H9 (cell line): ENCODE measurements around the gene CPEB2. TPM values are rescaled to one million over a fixed set of nuclear protein-coding genes. Genes with fewer than 3 reads are reported as not detected.

ENCODE experiments used
- DNase-seq: peaks from one replicate; pipeline ENCODE4 v3.0.0-alpha.2; 2017
- H2AFZ ChIP-seq: one replicate; pipeline ENCODE4 v1.6.1; 2013; ENCODE audit warnings: mild to moderate bottlenecking, low read length, control low read depth, moderate library complexity
- H2AK5ac ChIP-seq: 2 replicates; pipeline ENCODE4 v1.6.1; 2013; ENCODE audit warnings: low read length, control low read depth, mixed read lengths; ENCODE audit not compliant: insufficient read length
- H2BK120ac ChIP-seq: one replicate; pipeline ENCODE4 v1.6.1; 2013; ENCODE audit warnings: low read depth, mild to moderate bottlenecking, low read length, control low read depth, inconsistent platforms; ENCODE audit not compliant: poor library complexity, severe bottlenecking
- H2BK12ac ChIP-seq: 2 replicates; pipeline ENCODE4 v1.6.1; 2013; ENCODE audit warnings: low read length, control low read depth, mixed read lengths, low read depth; ENCODE audit not compliant: insufficient read length
- H2BK15ac ChIP-seq: 2 replicates; pipeline ENCODE4 v1.6.1; 2013; ENCODE audit warnings: low read depth, low read length, control low read depth
- H2BK20ac ChIP-seq: one replicate; pipeline ENCODE4 v1.6.1; 2013; ENCODE audit warnings: low read depth, mild to moderate bottlenecking, low read length, control low read depth, inconsistent platforms; ENCODE audit not compliant: poor library complexity, severe bottlenecking
- H2BK5ac ChIP-seq: 2 replicates; pipeline ENCODE4 v1.6.1; 2013; ENCODE audit warnings: low read length, control low read depth, mixed read lengths; ENCODE audit not compliant: insufficient read length
- H3K14ac ChIP-seq: 2 replicates; pipeline ENCODE4 v1.6.1; 2013; ENCODE audit warnings: low read length, control low read depth; ENCODE audit not compliant: insufficient read depth
- H3K18ac ChIP-seq: 2 replicates; pipeline ENCODE4 v1.6.1; 2013; ENCODE audit warnings: low read depth, mild to moderate bottlenecking, mixed read lengths, low read length, control low read depth; ENCODE audit not compliant: insufficient read length
- H3K23ac ChIP-seq: 2 replicates; pipeline ENCODE4 v1.6.1; 2013; ENCODE audit warnings: low read length, control low read depth, mixed read lengths, low read depth; ENCODE audit not compliant: insufficient read length
- H3K23me2 ChIP-seq: 2 replicates; pipeline ENCODE4 v1.6.1; 2013; ENCODE audit warnings: low read depth, mild to moderate bottlenecking, mixed read lengths, low read length, control low read depth; ENCODE audit not compliant: insufficient read length, poor library complexity, severe bottlenecking
- H3K27ac ChIP-seq: 2 replicates; pipeline ENCODE4 v1.5.1; 2013; ENCODE audit warnings: low read length, control low read depth, mixed read lengths, low read depth; ENCODE audit not compliant: insufficient read length
- H3K27me3 ChIP-seq: 2 replicates; pipeline ENCODE4 v1.6.1; 2013; ENCODE audit warnings: low read length, control low read depth, inconsistent platforms; ENCODE audit not compliant: insufficient read depth
- H3K4ac ChIP-seq: 2 replicates; pipeline ENCODE4 v1.6.1; 2013; ENCODE audit warnings: low read depth, mild to moderate bottlenecking, control low read depth, inconsistent platforms, low read length, moderate library complexity
- H3K4me1 ChIP-seq: 2 replicates; pipeline ENCODE4 v1.6.1; 2013; ENCODE audit warnings: low read length, control low read depth, inconsistent platforms; ENCODE audit not compliant: insufficient read depth
- H3K4me2 ChIP-seq: 2 replicates; pipeline ENCODE4 v1.6.1; 2013; ENCODE audit warnings: low read length, control low read depth, mixed read lengths; ENCODE audit not compliant: insufficient read length, insufficient read depth
- H3K56ac ChIP-seq: 2 replicates; pipeline ENCODE4 v1.6.1; 2013; ENCODE audit warnings: low read depth, mild to moderate bottlenecking, mixed read lengths, low read length, control low read depth; ENCODE audit not compliant: insufficient read length
- H3K79me1 ChIP-seq: 2 replicates; pipeline ENCODE4 v1.6.1; 2013; ENCODE audit warnings: low read depth, mild to moderate bottlenecking, moderate library complexity, low read length, control low read depth, inconsistent platforms; ENCODE audit not compliant: insufficient read depth, poor library complexity, severe bottlenecking
- H3K79me2 ChIP-seq: 2 replicates; pipeline ENCODE4 v1.6.1; 2013; ENCODE audit warnings: low read length, control low read depth, inconsistent platforms; ENCODE audit not compliant: insufficient read depth
- H3K9ac ChIP-seq: 2 replicates; pipeline ENCODE4 v1.6.1; 2013; ENCODE audit warnings: low read length, control low read depth, mixed read lengths; ENCODE audit not compliant: insufficient read length; ENCODE audit errors: extremely low read depth
- H3K9me3 ChIP-seq: one replicate; pipeline ENCODE4 v1.6.1; 2013; ENCODE audit warnings: low read depth, low read length, inconsistent platforms; ENCODE audit not compliant: control insufficient read depth
- H3T11ph ChIP-seq: one replicate; pipeline ENCODE4 v1.6.1; 2013; ENCODE audit warnings: mild to moderate bottlenecking, low read length, control low read depth, inconsistent platforms
- H4K20me1 ChIP-seq: one replicate; pipeline ENCODE4 v1.6.1; 2013; ENCODE audit not compliant: control insufficient read depth, insufficient read length, insufficient read depth
- H4K5ac ChIP-seq: 2 replicates; pipeline ENCODE4 v1.6.1; 2013; ENCODE audit warnings: low read depth, mild to moderate bottlenecking, mixed read lengths, low read length, control low read depth; ENCODE audit not compliant: insufficient read length
- H4K8ac ChIP-seq: replicated peaks from 2 replicates; pipeline ENCODE4 v1.6.1; 2013; ENCODE audit warnings: low read length, control low read depth, mixed read lengths, low read depth; ENCODE audit not compliant: insufficient read length
- H4K91ac ChIP-seq: 2 replicates; pipeline ENCODE4 v1.6.1; 2013; ENCODE audit warnings: low read depth, mild to moderate bottlenecking, moderate library complexity, mixed read lengths, low read length, control low read depth; ENCODE audit not compliant: insufficient read length
- H3K27ac Mint-ChIP-seq, 3 experiments: 2 replicates in 2 of 3; 3 replicates in 1 of 3; pipeline ENCODE4 v1.8.0; 2020 to 2021; ENCODE audit warnings: mixed read lengths in 3 of 3, mild to moderate bottlenecking in 1 of 3, moderate library complexity in 1 of 3
- H3K27me3 Mint-ChIP-seq: 2 replicates; pipeline ENCODE4 v1.8.0; 2021; ENCODE audit warnings: low read depth, mild to moderate bottlenecking, moderate library complexity, mixed read lengths
- H3K36me3 Mint-ChIP-seq, 3 experiments: 2 replicates in 2 of 3; 3 replicates in 1 of 3; pipeline ENCODE4 v1.8.0; 2020 to 2021; ENCODE audit warnings: low read depth in 3 of 3, mixed read lengths in 3 of 3; ENCODE audit not compliant: insufficient read depth in 1 of 3
- H3K4me1 Mint-ChIP-seq, 2 experiments: 2 replicates each; pipeline ENCODE4 v1.8.0; 2020; ENCODE audit warnings: mixed read lengths in 2 of 2
- H3K4me3 Mint-ChIP-seq, 2 experiments: 2 replicates in 1 of 2; 3 replicates in 1 of 2; pipeline ENCODE4 v1.8.0; 2020 to 2021; ENCODE audit warnings: mild to moderate bottlenecking in 2 of 2, mixed read lengths in 2 of 2, moderate library complexity in 1 of 2
- H3K9me3 Mint-ChIP-seq, 2 experiments: 2 replicates in 1 of 2; 3 replicates in 1 of 2; pipeline ENCODE4 v1.8.0; 2020; ENCODE audit warnings: mild to moderate bottlenecking in 2 of 2, mixed read lengths in 2 of 2, moderate library complexity in 1 of 2
- WGBS: extraction: QIAGEN DNeasy Blood & Tissue Kit; methylation state at CpG from one replicate; pipeline ENCODE4 v1.1.7; 2013; ENCODE audit warnings: missing lambda C conversion rate, low lambda C conversion rate, mixed read lengths; ENCODE audit not compliant: insufficient read length; ENCODE audit errors: extremely low coverage; 5-methylcytosine and 5-hydroxymethylcytosine counted together
- total RNA-seq: library from RNA; stranded (reverse); gene quantifications from 2 replicates; pipeline ENCODE4 v1.2.1, GENCODE V29; 2021
- TF ChIP-seq, protein P1 (sequence below): fragments of 200-600 bp; sonication (generic); conservative IDR thresholded peaks from 3 replicates; pipeline ENCODE4 v1.8.0; 2021; ENCODE audit warnings: antibody characterized with exemption, mild to moderate bottlenecking

Gene CPEB2
- total RNA-seq, 1 experiment from 2014 or later = 1.8 TPM

DNA sequence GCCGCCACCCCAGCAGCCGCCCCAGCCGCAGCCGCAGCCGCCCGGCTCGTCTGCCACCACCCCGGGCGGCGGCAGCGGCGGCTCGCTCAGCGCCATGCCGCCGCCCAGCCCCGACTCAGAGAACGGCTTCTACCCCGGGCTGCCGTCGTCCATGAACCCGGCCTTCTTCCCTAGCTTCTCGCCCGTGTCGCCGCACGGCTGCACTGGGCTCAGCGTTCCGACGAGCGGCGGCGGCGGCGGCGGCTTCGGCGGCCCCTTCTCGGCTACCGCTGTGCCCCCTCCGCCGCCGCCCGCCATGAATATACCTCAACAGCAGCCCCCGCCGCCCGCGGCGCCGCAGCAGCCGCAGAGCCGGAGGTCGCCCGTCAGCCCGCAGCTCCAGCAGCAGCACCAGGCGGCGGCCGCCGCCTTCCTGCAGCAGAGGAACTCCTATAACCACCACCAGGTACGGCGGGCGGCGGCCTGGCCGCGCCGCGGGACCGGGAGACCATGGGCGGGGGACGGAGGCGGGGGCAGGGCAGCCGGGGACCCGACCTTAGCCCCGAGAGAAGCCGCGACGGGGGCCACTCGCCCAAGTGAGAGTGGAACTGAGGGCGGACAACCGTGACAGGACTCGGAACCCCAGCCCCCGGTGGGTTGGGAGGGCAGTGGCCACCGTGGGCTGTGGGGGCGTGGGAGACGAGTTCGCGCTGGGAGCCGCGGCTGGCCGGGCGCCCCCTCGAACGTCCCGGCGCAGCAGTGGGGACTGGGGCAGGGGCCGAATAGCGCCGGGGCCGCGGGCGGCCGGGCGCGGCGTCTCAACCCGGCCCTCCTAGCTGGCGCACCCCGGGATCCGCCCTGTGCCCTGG is 1.8 kb downstream of the CPEB2 start:
- H3K23me2 ChIP-seq = peaks cover 9% of the 10 kb centered on the region
- peak; percentile 38 for DNase-seq
- H3K18ac ChIP-seq = no peak overlapping the region
- H3T11ph ChIP-seq = no peak overlapping the region
- no peak overlapping the region for H2BK120ac ChIP-seq
- no CpG with 5 or more reads among the region's 109 CpGs for WGBS
- no peaks in the 10 kb centered on the region for H3K9me3 ChIP-seq
- no peaks in the 10 kb centered on the region; a peak in 1 of 7 replicates for H3K36me3 Mint-ChIP-seq
- H2AK5ac ChIP-seq = no peak overlapping the region
- no peak overlapping the region for H2BK5ac ChIP-seq
- H4K91ac ChIP-seq = no peak overlapping the region
- H3K27ac Mint-ChIP-seq = no peak overlapping the region
- H3K27me3 ChIP-seq = no peaks in the 10 kb centered on the region; the same call in 1 of the 2 replicates
- no peak overlapping the region for H2AFZ ChIP-seq
- H3K4ac ChIP-seq = no peak overlapping the region
- H3K56ac ChIP-seq = no peak overlapping the region
- no peaks in the 10 kb centered on the region for H3K79me1 ChIP-seq
- no peak overlapping the region for H3K9ac ChIP-seq
- H2BK20ac ChIP-seq = no peak overlapping the region
- TF ChIP-seq, protein P1, sequence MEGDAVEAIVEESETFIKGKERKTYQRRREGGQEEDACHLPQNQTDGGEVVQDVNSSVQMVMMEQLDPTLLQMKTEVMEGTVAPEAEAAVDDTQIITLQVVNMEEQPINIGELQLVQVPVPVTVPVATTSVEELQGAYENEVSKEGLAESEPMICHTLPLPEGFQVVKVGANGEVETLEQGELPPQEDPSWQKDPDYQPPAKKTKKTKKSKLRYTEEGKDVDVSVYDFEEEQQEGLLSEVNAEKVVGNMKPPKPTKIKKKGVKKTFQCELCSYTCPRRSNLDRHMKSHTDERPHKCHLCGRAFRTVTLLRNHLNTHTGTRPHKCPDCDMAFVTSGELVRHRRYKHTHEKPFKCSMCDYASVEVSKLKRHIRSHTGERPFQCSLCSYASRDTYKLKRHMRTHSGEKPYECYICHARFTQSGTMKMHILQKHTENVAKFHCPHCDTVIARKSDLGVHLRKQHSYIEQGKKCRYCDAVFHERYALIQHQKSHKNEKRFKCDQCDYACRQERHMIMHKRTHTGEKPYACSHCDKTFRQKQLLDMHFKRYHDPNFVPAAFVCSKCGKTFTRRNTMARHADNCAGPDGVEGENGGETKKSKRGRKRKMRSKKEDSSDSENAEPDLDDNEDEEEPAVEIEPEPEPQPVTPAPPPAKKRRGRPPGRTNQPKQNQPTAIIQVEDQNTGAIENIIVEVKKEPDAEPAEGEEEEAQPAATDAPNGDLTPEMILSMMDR = no peak
- H4K20me1 ChIP-seq = no peaks in the 10 kb centered on the region
- H2BK15ac ChIP-seq = no peak overlapping the region
- peak overlapping the region; percentile 75 to 77 for H3K4me3 Mint-ChIP-seq
- no peak overlapping the region for H3K14ac ChIP-seq
- peak overlapping the region; percentile 82 for H3K4me2 ChIP-seq
- H3K4me1 Mint-ChIP-seq = peaks cover 28 to 30% of the 10 kb centered on the region in 2 experiments
- no peaks in the 10 kb centered on the region for H3K79me2 ChIP-seq
- no peak overlapping the region for H4K5ac ChIP-seq
- no peak overlapping the region for H4K8ac ChIP-seq
- H3K9me3 Mint-ChIP-seq = no peaks in the 10 kb centered on the region
- no peaks in the 10 kb centered on the region; the same call in 1 of the 2 replicates for H3K4me1 ChIP-seq
- no peak overlapping the region for H2BK12ac ChIP-seq
- no peak overlapping the region for H3K23ac ChIP-seq
- H3K27ac ChIP-seq = no peak overlapping the region
- H3K27me3 Mint-ChIP-seq = peaks cover 19% of the 10 kb centered on the region
